Sigmoid colon (tissue), 7 donors: Measurements from ENCODE around the gene HMCN2. TPM values are rescaled to one million over a fixed set of nuclear protein-coding genes. Genes with fewer than 3 reads are reported as not detected.

Experiments
- DNase-seq: peaks from one replicate; pipeline ENCODE4 v3.0.0-alpha.2; 2019
- H3K27ac ChIP-seq, 4 donors: fragments of 200-600 bp; sonication (generic); one replicate each; pipeline ENCODE4 v1.5.1; 2016 to 2019; ENCODE audit warnings: mild to moderate bottlenecking in 1 of 4
- H3K27me3 ChIP-seq, 3 donors: fragments of 200-600 bp; sonication (generic); one replicate each; pipeline ENCODE4 v1.5.1; 2019; ENCODE audit warnings: mild to moderate bottlenecking in 1 of 3
- H3K36me3 ChIP-seq, 4 donors: fragments of 200-600 bp; sonication (generic); one replicate each; pipeline ENCODE4 v1.5.1; 2016 to 2019
- H3K4me1 ChIP-seq, 4 donors: fragments of 200-600 bp; sonication (generic); one replicate each; pipeline ENCODE4 v1.5.1; 2017 to 2019
- H3K4me3 ChIP-seq, 4 donors: fragments of 200-600 bp; sonication (generic); one replicate each; pipeline ENCODE4 v1.5.1; 2017 to 2019; ENCODE audit warnings: mild to moderate bottlenecking in 2 of 4, moderate library complexity in 1 of 4
- H3K9me3 ChIP-seq, 4 donors: fragments of 200-600 bp in 3 of 4; sonication (generic) in 3 of 4; one replicate each; pipeline versions ENCODE4 v1.5.1 to v1.6.1; 2013 to 2019
- CTCF ChIP-seq, 4 experiments: fragments of 450-650 bp in 3 of 4; fragments of 200-600 bp in 1 of 4; IDR thresholded peaks; one replicate each; pipeline ENCODE4 v1.5.1; 2016 to 2019; ENCODE audit warnings: antibody characterized with exemption in 4 of 4, mild to moderate bottlenecking in 3 of 4, moderate library complexity in 2 of 4
- EP300 ChIP-seq, 4 donors: sonication (generic); formaldehyde crosslinking; IDR thresholded peaks; one replicate each; pipeline ENCODE4 v1.6.1; 2017; ENCODE audit warnings: antibody characterized with exemption in 4 of 4
- POLR2A ChIP-seq, 2 donors: fragments of 450-650 bp; IDR thresholded peaks; one replicate each; pipeline ENCODE4 v1.6.1; 2016; ENCODE audit warnings: antibody characterized with exemption in 2 of 2, mild to moderate bottlenecking in 2 of 2, moderate library complexity in 2 of 2
- POLR2AphosphoS5 ChIP-seq, 4 donors: sonication (generic); formaldehyde crosslinking; IDR thresholded peaks; one replicate each; pipeline ENCODE4 v1.6.1; 2017; ENCODE audit warnings: antibody characterized with exemption in 4 of 4
- WGBS, 2 donors: extraction: QIAGEN DNeasy Blood & Tissue Kit; methylation state at CpG; one replicate each; pipeline ENCODE4 v1.1.7; 2013; 5-methylcytosine and 5-hydroxymethylcytosine counted together
- intact Hi-C: fragments of 100-400 bp; cut with DNase I; formaldehyde crosslinking; loops from one replicate; pipeline ENCODE4 v1.15.1; 2023
- polyA plus RNA-seq, 3 donors: library from polyadenylated mRNA; stranded (reverse); fragments of 200-250 nt; gene quantifications; one replicate each; pipeline ENCODE4 v1.2.3, GENCODE V29; 2013
- total RNA-seq, 4 donors: library from RNA; depleted of rRNA; stranded (reverse); fragments of >200 nt; gene quantifications; one replicate each; pipeline ENCODE4 v1.1.0, GENCODE V29; 2016
- donor health status: healthy with polysubstance abuse.
- donor health status: Bipolar disorder and iron deficiency.
- donor health status: healthy.

HMCN2 gene
- total and polyA plus RNA-seq, 7 donors, result 3.6 to 106 (median 13.2) TPM

GRCh38 chr9:130446101-130446861 lies 180.7 kb downstream of the HMCN2 start:
- Histone ChIP-seq H3K4me3 (peak overlapping the region; percentile 45 to 63 (median 56)), H3K27ac (peak overlapping the region; percentile 80 to 94 (median 91)), H3K36me3 (no peaks in the 10 kb centered on the region), H3K4me1 (peaks cover 0 to 67% (median 50%) of the 10 kb centered on the region in 4 donors), H3K27me3 (no peaks in the 10 kb centered on the region), H3K9me3 (no peaks in the 10 kb centered on the region)
- peak; percentile 97 for DNase-seq
- intact Hi-C loops, result loop anchor here (10.0 kb wide), 2 partner anchors 331 to 419 kb away; no protein-coding TSS in a partner anchor
- WGBS, 2 donors, result 71 to 73% methylated on average over 16 of the region's 16 CpGs
- no peak for TF ChIP-seq CTCF (IDR thresholded peaks at IDR 0.05)
- peak; percentile 35 to 53 (median 52) for TF ChIP-seq POLR2AphosphoS5 (IDR thresholded peaks at IDR 0.05)

GRCh38 chr9:130447193-130447816 lies 181.7 kb downstream of the HMCN2 start:
- Histone ChIP-seq H3K4me1 (peaks cover 0 to 77% (median 60%) of the 10 kb centered on the region in 4 donors), H3K27ac (peak overlapping the region; percentile 80 to 94 (median 91)), H3K9me3 (no peaks in the 10 kb centered on the region), H3K27me3 (no peaks in the 10 kb centered on the region), H3K4me3 (no peak overlapping the region), H3K36me3 (no peaks in the 10 kb centered on the region)
- intact Hi-C loops, result loop anchor here (10.0 kb wide), 2 partner anchors 333 to 417 kb away; no protein-coding TSS in a partner anchor
- 85 to 88% methylated on average over 12 of the region's 12 CpGs for WGBS, 2 donors
- TF ChIP-seq POLR2A (IDR thresholded peaks at IDR 0.05) (no peak), POLR2AphosphoS5 (IDR thresholded peaks at IDR 0.05) (peak in 1 of 4 donors; percentile 11)
- DNase-seq, result no peak

- H3K36me3 ChIP-seq, result no peaks in the 10 kb centered on the region
- H3K4me1 ChIP-seq, result peaks cover 0 to 84% (median 63%) of the 10 kb centered on the region in 4 donors
- WGBS, 2 donors, result 70 to 75% methylated on average over 12 of the region's 12 CpGs
- no peaks in the 10 kb centered on the region for H3K9me3 ChIP-seq
- H3K27me3 ChIP-seq, result no peaks in the 10 kb centered on the region
- no peak for DNase-seq
- peak overlapping the region in 1 of 4 donors; percentile 94 for H3K27ac ChIP-seq
- TF ChIP-seq CTCF (IDR thresholded peaks at IDR 0.05), result no peak
- no peak for TF ChIP-seq POLR2AphosphoS5 (IDR thresholded peaks at IDR 0.05)
- no peak for TF ChIP-seq EP300 (IDR thresholded peaks at IDR 0.05)
- TF ChIP-seq POLR2A (IDR thresholded peaks at IDR 0.05), result no peak
- intact Hi-C loops, result loop anchor here (10.0 kb wide), 2 partner anchors 333 to 417 kb away; no protein-coding TSS in a partner anchor
- H3K4me3 ChIP-seq, result no peak overlapping the region
These were observed 182.6 kb downstream of the HMCN2 start for GRCh38 chr9:130448035-130448624.

- WGBS, 2 donors, result 92 to 93% methylated on average over 10 of the region's 10 CpGs
- Histone ChIP-seq H3K27ac (no peak overlapping the region), H3K36me3 (no peaks in the 10 kb centered on the region), H3K4me3 (no peak overlapping the region), H3K27me3 (no peaks in the 10 kb centered on the region), H3K9me3 (no peaks in the 10 kb centered on the region), H3K4me1 (peaks cover 0 to 92% (median 65%) of the 10 kb centered on the region in 4 donors)
- intact Hi-C loops, result loop anchor here (10.0 kb wide), 2 partner anchors 334 to 416 kb away; no protein-coding TSS in a partner anchor
- no peak for DNase-seq
- no peak for TF ChIP-seq EP300 (IDR thresholded peaks at IDR 0.05)
- TF ChIP-seq POLR2AphosphoS5 (IDR thresholded peaks at IDR 0.05), result no peak
- TF ChIP-seq CTCF (IDR thresholded peaks at IDR 0.05), result no peak
- TF ChIP-seq POLR2A (IDR thresholded peaks at IDR 0.05), result no peak
These were observed 183.4 kb downstream of the HMCN2 start for GRCh38 chr9:130448771-130449603.
